Tibial nerve (tissue), 4 donors: ENCODE results near the gene PPP2R2C. TPM values are rescaled to one million over a fixed set of nuclear protein-coding genes. Genes with fewer than 3 reads are reported as not detected.

Source experiments
- DNase-seq, 2 donors: peaks; one replicate each; pipeline ENCODE4 v3.0.0-alpha.2; 2019; ENCODE audit warnings: low spot score in 2 of 2
- H3K27ac ChIP-seq, 4 donors: fragments of 200-600 bp; sonication (generic) in 3 of 4; one replicate each; pipeline ENCODE4 v1.5.1; 2017 to 2019; ENCODE audit warnings: mild to moderate bottlenecking in 1 of 4
- H3K27me3 ChIP-seq, 2 donors: fragments of 200-600 bp; sonication (generic) in 1 of 2; one replicate each; pipeline versions ENCODE4 v1.5.1 to v1.6.0; 2017 to 2019
- H3K36me3 ChIP-seq, 3 donors: fragments of 200-600 bp; sonication (generic); one replicate each; pipeline ENCODE4 v1.5.1; 2018 to 2019
- H3K4me1 ChIP-seq, 4 donors: fragments of 200-600 bp; sonication (generic) in 3 of 4; one replicate each; pipeline ENCODE4 v1.5.1; 2017 to 2019
- H3K4me3 ChIP-seq, 4 donors: fragments of 200-600 bp; sonication (generic) in 3 of 4; one replicate each; pipeline ENCODE4 v1.5.1; 2017 to 2019; ENCODE audit warnings: mild to moderate bottlenecking in 1 of 4, moderate library complexity in 1 of 4
- H3K9me3 ChIP-seq, 4 donors: fragments of 200-600 bp; sonication (generic) in 3 of 4; one replicate each; pipeline ENCODE4 v1.5.1; 2017 to 2019
- EP300 ChIP-seq, 2 donors: sonication (generic); formaldehyde crosslinking; IDR thresholded peaks; one replicate each; pipeline ENCODE4 v1.6.1; 2017; ENCODE audit warnings: antibody characterized with exemption in 2 of 2, mild to moderate bottlenecking in 1 of 2
- POLR2A ChIP-seq, 2 donors: fragments of 450-650 bp; IDR thresholded peaks; one replicate each; pipeline ENCODE4 v1.6.1; 2017; ENCODE audit warnings: antibody characterized with exemption in 2 of 2, mild to moderate bottlenecking in 2 of 2, moderate library complexity in 2 of 2
- WGBS, 2 donors: methylation state at CpG; one replicate each; pipeline ENCODE4 v1.1.5; 2018; 5-methylcytosine and 5-hydroxymethylcytosine counted together
- total RNA-seq, 4 donors: library from RNA; depleted of rRNA; stranded (reverse); fragments of >200 nt; gene quantifications; one replicate each; pipeline ENCODE4 v1.1.0, GENCODE V29; 2016
- TF ChIP-seq, protein P1 (sequence below), 5 experiments: fragments of 200-600 bp in 3 of 5; fragments of 450-650 bp in 2 of 5; sonication (generic) in 3 of 5; IDR thresholded peaks; one replicate each; pipeline ENCODE4 v1.5.1; 2016 to 2019; ENCODE audit warnings: antibody characterized with exemption in 5 of 5, mild to moderate bottlenecking in 3 of 5, moderate library complexity in 2 of 5

The PPP2R2C gene
- total RNA-seq, 4 donors from 2014 or later, result under 0.01 to 0.66 (median 0.42) TPM; not detected in 1

DNA sequence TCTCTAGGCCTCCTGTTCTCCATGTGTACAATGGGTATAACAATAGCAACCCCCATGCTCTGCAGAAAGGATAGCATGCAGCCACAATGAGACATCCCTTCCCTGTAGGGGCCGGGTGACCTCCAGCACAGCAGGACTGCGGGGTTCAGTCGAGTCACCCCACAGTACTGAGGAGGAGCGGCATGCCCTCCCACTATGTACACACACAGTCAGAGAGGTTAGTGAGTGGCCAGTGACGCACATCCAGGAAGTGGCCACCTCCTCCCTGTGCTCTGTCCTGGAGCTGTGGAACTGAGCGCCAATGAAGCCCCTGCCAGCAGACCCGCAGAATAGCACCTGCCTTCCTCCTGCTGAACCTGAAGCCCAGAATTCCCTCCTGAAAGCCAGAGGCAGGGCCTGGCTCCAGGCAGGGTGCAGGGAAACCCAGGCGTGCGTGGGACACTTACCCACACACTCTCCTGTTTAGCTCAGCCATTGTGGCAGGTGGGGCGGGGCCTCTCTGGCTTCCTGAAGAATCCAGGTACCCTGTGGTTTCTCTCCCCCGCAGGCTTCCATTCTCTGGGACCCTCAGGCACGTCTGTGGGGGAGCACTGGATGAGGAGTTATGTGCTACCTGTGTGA is 152.8 kb downstream of the PPP2R2C start:
- DNase-seq, result no peak
- TF ChIP-seq POLR2A (IDR thresholded peaks at IDR 0.05), result no peak
- TF ChIP-seq EP300 (IDR thresholded peaks at IDR 0.05), result no peak
- TF ChIP-seq, protein P1, sequence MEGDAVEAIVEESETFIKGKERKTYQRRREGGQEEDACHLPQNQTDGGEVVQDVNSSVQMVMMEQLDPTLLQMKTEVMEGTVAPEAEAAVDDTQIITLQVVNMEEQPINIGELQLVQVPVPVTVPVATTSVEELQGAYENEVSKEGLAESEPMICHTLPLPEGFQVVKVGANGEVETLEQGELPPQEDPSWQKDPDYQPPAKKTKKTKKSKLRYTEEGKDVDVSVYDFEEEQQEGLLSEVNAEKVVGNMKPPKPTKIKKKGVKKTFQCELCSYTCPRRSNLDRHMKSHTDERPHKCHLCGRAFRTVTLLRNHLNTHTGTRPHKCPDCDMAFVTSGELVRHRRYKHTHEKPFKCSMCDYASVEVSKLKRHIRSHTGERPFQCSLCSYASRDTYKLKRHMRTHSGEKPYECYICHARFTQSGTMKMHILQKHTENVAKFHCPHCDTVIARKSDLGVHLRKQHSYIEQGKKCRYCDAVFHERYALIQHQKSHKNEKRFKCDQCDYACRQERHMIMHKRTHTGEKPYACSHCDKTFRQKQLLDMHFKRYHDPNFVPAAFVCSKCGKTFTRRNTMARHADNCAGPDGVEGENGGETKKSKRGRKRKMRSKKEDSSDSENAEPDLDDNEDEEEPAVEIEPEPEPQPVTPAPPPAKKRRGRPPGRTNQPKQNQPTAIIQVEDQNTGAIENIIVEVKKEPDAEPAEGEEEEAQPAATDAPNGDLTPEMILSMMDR (IDR thresholded peaks at IDR 0.05), result no peak

DNA sequence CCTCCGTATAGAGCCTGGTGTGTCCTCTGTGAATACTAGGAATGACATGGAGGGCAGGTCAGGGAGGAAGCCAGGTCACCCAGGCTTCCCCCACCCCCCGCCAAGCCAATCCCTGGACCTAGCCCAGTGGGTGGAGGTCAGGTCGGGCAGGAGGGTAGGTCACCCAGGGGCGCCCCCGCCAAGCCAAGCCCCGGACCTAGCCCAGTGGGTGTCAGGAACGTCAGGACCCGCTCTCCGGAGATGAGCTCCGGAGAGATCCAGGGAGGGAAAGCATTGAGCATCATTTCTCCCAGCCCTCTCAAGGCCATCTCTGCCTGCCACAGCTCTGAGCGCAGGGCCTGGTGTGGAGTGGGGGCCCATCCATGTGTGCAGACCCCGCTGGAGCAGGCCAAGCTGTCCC is 154.2 kb downstream of the PPP2R2C start:
- no peak for DNase-seq
- Histone ChIP-seq H3K4me3 (no peak overlapping the region), H3K27ac (no peak overlapping the region), H3K4me1 (no peaks in the 10 kb centered on the region), H3K36me3 (no peaks in the 10 kb centered on the region), H3K27me3 (no peaks in the 10 kb centered on the region), H3K9me3 (peaks cover 0 to 14% (median 0%) of the 10 kb centered on the region in 4 donors)
- WGBS, 2 donors, result 61 to 75% methylated on average over 3 to 7 of the region's 12 CpGs
- TF ChIP-seq, protein P1 (IDR thresholded peaks at IDR 0.05), result no peak
- TF ChIP-seq POLR2A (IDR thresholded peaks at IDR 0.05) (no peak), EP300 (IDR thresholded peaks at IDR 0.05) (no peak)

More for the DNA sequence above, 152.8 kb downstream of the PPP2R2C start:
- Histone ChIP-seq H3K27me3 (no peaks in the 10 kb centered on the region), H3K27ac (no peak overlapping the region), H3K4me3 (no peak overlapping the region), H3K9me3 (peaks cover 0 to 14% (median 0%) of the 10 kb centered on the region in 4 donors), H3K4me1 (no peaks in the 10 kb centered on the region), H3K36me3 (no peaks in the 10 kb centered on the region)
- WGBS, 2 donors, result 78 to 80% methylated on average over 11 to 12 of the region's 12 CpGs

DNA sequence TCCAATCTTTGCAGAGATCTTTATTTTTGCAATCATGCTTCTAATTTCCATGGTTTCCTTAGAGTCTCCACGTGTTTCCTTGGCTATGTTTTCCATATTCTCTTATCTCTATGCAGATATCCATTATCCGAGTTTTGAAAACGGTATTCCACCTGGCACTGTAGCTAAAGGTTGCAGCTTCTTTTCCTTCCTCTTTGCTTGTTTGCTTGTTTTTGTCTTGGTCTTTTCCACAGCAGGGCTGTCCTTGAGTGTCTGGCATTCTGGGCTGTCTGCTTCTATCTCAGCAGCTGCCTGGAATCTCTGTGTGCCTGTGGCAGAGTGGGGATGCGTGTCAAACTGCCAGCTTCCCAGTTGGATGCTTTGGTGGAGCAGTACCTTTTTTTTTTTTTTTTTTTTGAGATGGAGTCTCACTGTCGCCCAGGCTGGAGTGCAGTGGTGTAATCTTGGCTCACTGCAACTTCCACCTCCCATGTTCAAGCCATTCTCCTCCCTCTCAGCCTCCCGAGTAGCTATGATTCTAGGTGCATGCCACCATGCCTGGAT is 155.9 kb downstream of the PPP2R2C start:
- DNase-seq, result no peak
- Histone ChIP-seq H3K27ac (no peak overlapping the region), H3K9me3 (peaks cover 0 to 14% (median 0%) of the 10 kb centered on the region in 4 donors), H3K4me1 (no peaks in the 10 kb centered on the region), H3K36me3 (no peaks in the 10 kb centered on the region), H3K27me3 (no peaks in the 10 kb centered on the region), H3K4me3 (no peak overlapping the region)
- 79 to 80% methylated on average over 6 of the region's 6 CpGs for WGBS, 2 donors
- TF ChIP-seq, protein P1 (IDR thresholded peaks at IDR 0.05), result no peak
- TF ChIP-seq EP300 (IDR thresholded peaks at IDR 0.05) (no peak), POLR2A (IDR thresholded peaks at IDR 0.05) (no peak)

DNA sequence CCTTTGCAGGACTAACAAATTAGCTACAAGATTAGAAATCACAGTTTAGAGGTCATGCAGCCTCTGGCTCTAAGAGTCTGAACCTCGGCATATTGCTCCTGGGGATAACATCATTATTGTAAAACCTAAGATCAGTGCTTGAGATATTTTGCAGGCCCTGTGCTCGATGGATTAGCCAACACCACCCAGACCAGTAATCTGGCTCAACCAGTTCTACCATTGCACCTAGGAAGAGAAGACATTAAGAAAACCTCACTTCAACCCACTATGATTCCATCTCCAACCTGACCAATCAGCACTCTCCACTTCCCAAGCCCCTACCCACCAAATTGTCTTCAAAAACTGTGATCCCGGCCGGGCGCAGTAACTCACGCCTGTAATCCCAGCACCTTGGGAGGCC is 159.2 kb downstream of the PPP2R2C start:
- Histone ChIP-seq H3K4me3 (no peak overlapping the region), H3K4me1 (peaks cover 0 to 10% (median 5%) of the 10 kb centered on the region in 4 donors), H3K27me3 (peaks cover 0 to 16% of the 10 kb centered on the region in 2 donors), H3K9me3 (no peaks in the 10 kb centered on the region), H3K27ac (no peak overlapping the region), H3K36me3 (no peaks in the 10 kb centered on the region)
- no peak for DNase-seq
- TF ChIP-seq EP300 (IDR thresholded peaks at IDR 0.05) (no peak), POLR2A (IDR thresholded peaks at IDR 0.05) (no peak)
- TF ChIP-seq, protein P1 (IDR thresholded peaks at IDR 0.05), result no peak
- 70 to 82% methylated on average over 6 of the region's 6 CpGs for WGBS, 2 donors

DNA sequence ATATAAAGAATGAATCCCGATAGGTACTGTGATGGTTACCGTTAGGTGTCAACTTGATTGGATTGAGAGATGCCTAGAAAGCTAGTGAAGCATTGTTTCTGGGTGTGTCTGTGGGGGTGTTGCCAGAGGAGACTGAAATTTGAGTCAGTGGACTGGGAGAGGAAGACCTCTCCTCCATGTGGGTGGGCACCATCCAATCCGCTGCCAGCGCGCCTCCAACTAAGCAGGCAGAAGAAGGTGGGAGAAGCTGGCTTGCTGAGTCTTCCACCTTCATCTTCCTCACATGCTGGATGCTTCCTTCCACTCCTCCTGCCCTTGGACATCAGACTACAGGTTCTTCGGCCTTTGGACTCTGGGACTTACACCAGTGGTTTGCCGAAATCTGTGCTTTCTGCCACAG is 162.6 kb downstream of the PPP2R2C start:
- Histone ChIP-seq H3K9me3 (no peaks in the 10 kb centered on the region), H3K4me3 (no peak overlapping the region), H3K36me3 (peaks cover 0 to 13% (median 0%) of the 10 kb centered on the region in 3 donors), H3K27me3 (peaks cover 0 to 16% of the 10 kb centered on the region in 2 donors), H3K4me1 (peaks cover 0 to 10% (median 5%) of the 10 kb centered on the region in 4 donors), H3K27ac (no peak overlapping the region)
- TF ChIP-seq POLR2A (IDR thresholded peaks at IDR 0.05) (no peak), EP300 (IDR thresholded peaks at IDR 0.05) (no peak)
- TF ChIP-seq, protein P1 (IDR thresholded peaks at IDR 0.05), result no peak
- WGBS, 2 donors, result 88 to 91% methylated on average over 7 of the region's 7 CpGs
- no peak for DNase-seq
